ENCODE results near the gene CTSC.

The CTSC gene

GRCh38 chr11:88344869-88345268, 7.3 kb upstream of the CTSC start:
- Histone ChIP-seq H3K9me2 (replicated peaks; ENCODE audit: control insufficient read depth, low read length) (no peaks in the 10 kb centered on the region), H3K27me3 (ENCODE audit: control insufficient read depth, low read length) (no peaks in the 10 kb centered on the region), H3F3A (ENCODE audit: control insufficient read depth, insufficient read depth) (no peaks in the 10 kb centered on the region), H3K4me2 (ENCODE audit: low read length) (no peak overlapping the region), H3K79me2 (ENCODE audit: control insufficient read depth, low read length) (no peaks in the 10 kb centered on the region), H3K9me3 (ENCODE audit: control insufficient read depth, insufficient read depth, low read length) (no peaks in the 10 kb centered on the region), H3K4me3 (ENCODE audit: low read length) (no peak overlapping the region), H3K36me3 (ENCODE audit: control insufficient read depth, low read length) (no peaks in the 10 kb centered on the region), H3K27ac (ENCODE audit: low read depth, low read length) (no peak overlapping the region), H3K4me1 (ENCODE audit: control insufficient read depth, low read length) (no peaks in the 10 kb centered on the region), H4K20me1 (ENCODE audit: control insufficient read depth, insufficient read depth, low read depth, low read length) (no peaks in the 10 kb centered on the region)
- no peak for TF ChIP-seq EZH2phosphoT487 (IDR thresholded peaks at IDR 0.05; ENCODE audit: borderline replicate concordance, low read length)
- TF ChIP-seq, protein P1, sequence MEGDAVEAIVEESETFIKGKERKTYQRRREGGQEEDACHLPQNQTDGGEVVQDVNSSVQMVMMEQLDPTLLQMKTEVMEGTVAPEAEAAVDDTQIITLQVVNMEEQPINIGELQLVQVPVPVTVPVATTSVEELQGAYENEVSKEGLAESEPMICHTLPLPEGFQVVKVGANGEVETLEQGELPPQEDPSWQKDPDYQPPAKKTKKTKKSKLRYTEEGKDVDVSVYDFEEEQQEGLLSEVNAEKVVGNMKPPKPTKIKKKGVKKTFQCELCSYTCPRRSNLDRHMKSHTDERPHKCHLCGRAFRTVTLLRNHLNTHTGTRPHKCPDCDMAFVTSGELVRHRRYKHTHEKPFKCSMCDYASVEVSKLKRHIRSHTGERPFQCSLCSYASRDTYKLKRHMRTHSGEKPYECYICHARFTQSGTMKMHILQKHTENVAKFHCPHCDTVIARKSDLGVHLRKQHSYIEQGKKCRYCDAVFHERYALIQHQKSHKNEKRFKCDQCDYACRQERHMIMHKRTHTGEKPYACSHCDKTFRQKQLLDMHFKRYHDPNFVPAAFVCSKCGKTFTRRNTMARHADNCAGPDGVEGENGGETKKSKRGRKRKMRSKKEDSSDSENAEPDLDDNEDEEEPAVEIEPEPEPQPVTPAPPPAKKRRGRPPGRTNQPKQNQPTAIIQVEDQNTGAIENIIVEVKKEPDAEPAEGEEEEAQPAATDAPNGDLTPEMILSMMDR (IDR thresholded peaks at IDR 0.05; ENCODE audit: low read depth, low read length, poor library complexity, severe bottlenecking): no peak

DNA sequence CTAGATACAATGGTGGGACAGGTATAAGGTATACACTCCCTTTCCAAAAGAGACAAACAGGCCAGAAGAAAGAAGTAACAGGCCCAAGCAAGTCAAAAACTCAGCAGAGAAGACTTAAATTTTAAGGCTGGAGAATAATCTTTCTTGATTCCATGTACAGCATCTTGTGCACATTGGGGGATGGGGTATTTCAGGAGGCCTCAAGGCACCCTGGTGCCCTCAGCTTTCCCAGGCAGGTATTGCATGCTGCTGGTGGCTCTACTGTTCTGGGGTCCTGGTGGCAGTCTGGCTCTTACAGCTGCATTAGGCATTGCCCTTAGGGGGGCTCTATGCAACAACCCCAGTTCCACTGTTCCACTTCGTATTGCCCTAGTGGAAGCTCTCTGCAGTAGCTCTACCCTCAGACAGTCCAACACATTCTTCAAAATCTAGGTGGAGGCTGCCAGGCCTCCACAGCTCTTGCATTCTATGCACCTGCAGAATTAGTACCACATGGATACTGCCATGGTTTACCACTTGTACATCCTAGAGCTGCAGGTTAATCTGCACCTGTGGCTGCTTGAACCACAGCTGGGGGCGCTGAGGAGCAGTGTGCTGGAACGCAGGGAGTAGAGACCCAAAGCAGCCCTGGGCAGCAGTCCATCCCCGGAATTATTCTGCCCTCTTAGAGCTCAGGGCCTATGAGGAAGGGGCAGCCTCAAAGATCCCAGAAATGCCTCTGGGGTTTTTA, 4.2 kb upstream of the CTSC start:
- Histone ChIP-seq H3F3A (ENCODE audit: control insufficient read depth, insufficient read depth) (0 out of 2 replicates have a peak, but pooled peaks cover 3% of the 10 kb centered on the region), H3K36me3 (ENCODE audit: control insufficient read depth, low read length) (no peaks in the 10 kb centered on the region), H4K20me1 (ENCODE audit: control insufficient read depth, insufficient read depth, low read depth, low read length) (no peaks in the 10 kb centered on the region), H3K4me3 (ENCODE audit: low read length) (no peak overlapping the region), H3K9me2 (replicated peaks; ENCODE audit: control insufficient read depth, low read length) (no peaks in the 10 kb centered on the region), H3K9me3 (ENCODE audit: control insufficient read depth, insufficient read depth, low read length) (no peaks in the 10 kb centered on the region), H3K4me1 (ENCODE audit: control insufficient read depth, low read length) (peaks cover 12% of the 10 kb centered on the region), H3K4me2 (ENCODE audit: low read length) (no peak overlapping the region), H3K27me3 (ENCODE audit: control insufficient read depth, low read length) (no peaks in the 10 kb centered on the region), H3K79me2 (ENCODE audit: control insufficient read depth, low read length) (peaks cover 20% of the 10 kb centered on the region), H3K27ac (ENCODE audit: low read depth, low read length) (no peak overlapping the region)
- TF ChIP-seq, protein P1 (IDR thresholded peaks at IDR 0.05; ENCODE audit: low read depth, low read length, poor library complexity, severe bottlenecking): peak; percentile 25
- no peak for TF ChIP-seq EZH2phosphoT487 (IDR thresholded peaks at IDR 0.05; ENCODE audit: borderline replicate concordance, low read length)

DNA sequence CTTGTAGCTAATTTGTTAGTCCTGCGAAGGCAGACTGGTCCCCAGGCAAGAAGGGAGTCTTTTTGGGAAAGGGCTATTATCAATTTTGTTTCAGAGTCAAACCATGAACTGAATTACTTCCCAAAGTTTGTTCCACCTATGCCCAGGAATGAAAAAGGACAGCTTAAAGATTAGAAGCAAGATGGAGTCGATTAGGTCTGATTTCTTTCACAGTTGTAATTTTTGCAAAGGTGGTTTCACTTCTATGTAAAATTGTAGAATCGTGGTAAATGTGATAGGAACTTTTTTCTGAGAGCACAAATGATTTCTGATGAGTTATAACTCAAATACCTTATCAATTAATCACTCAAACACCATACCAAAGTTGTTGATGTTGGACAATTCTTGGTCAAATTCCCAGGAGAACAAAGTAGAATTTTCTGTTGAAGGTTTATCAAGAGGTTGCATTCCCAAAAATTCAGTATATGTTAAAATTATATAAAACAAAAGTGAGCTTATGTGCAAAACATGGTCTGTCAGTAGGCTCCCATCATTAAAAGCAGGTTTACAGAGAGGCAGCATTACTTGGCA, 2.9 kb upstream of the CTSC start:
- H3K27me3 ChIP-seq (ENCODE audit: control insufficient read depth, low read length): no peaks in the 10 kb centered on the region
- H3F3A ChIP-seq (ENCODE audit: control insufficient read depth, insufficient read depth): 0 out of 2 replicates have a peak, but pooled peaks cover 3% of the 10 kb centered on the region
- H3K27ac ChIP-seq (ENCODE audit: low read depth, low read length): no peak overlapping the region
- peaks cover 32% of the 10 kb centered on the region for H3K79me2 ChIP-seq (ENCODE audit: control insufficient read depth, low read length)
- H3K4me2 ChIP-seq (ENCODE audit: low read length): no peak overlapping the region
- no peaks in the 10 kb centered on the region for H3K9me3 ChIP-seq (ENCODE audit: control insufficient read depth, insufficient read depth, low read length)
- no peaks in the 10 kb centered on the region for H3K9me2 ChIP-seq (replicated peaks; ENCODE audit: control insufficient read depth, low read length)
- H3K4me3 ChIP-seq (ENCODE audit: low read length): no peak overlapping the region
- H3K4me1 ChIP-seq (ENCODE audit: control insufficient read depth, low read length): peaks cover 22% of the 10 kb centered on the region
- H4K20me1 ChIP-seq (ENCODE audit: control insufficient read depth, insufficient read depth, low read depth, low read length): no peaks in the 10 kb centered on the region
- H3K36me3 ChIP-seq (ENCODE audit: control insufficient read depth, low read length): peaks cover 4% of the 10 kb centered on the region
- no peak for TF ChIP-seq EZH2phosphoT487 (IDR thresholded peaks at IDR 0.05; ENCODE audit: borderline replicate concordance, low read length)
- TF ChIP-seq, protein P1 (IDR thresholded peaks at IDR 0.05; ENCODE audit: low read depth, low read length, poor library complexity, severe bottlenecking): no peak
